Fibroblast of villous mesenchyme (primary cell): ENCODE data around the gene ACP2. TPM values are rescaled to one million over a fixed set of nuclear protein-coding genes. Genes with fewer than 3 reads are reported as not detected.

Experiments used
- DNase-seq: peaks from one replicate; pipeline ENCODE4 v3.0.0-alpha.2; 2010; ENCODE audit warnings: low read depth
- H3K4me3 ChIP-seq: 2 replicates; pipeline ENCODE4 v1.5.1; 2011; ENCODE audit warnings: low read depth, mild to moderate bottlenecking, low read length
- total RNA-seq: library from RNA; depleted of rRNA; stranded (reverse); fragments of >200 nt; gene quantifications from 2 replicates; pipeline ENCODE4 v1.2.3, GENCODE V29; 2012
- TF ChIP-seq, protein P1 (sequence below): IDR thresholded peaks from 2 replicates; pipeline ENCODE4 v1.5.1; 2012; ENCODE audit warnings: low read depth, mild to moderate bottlenecking, low read length; ENCODE audit not compliant: insufficient read depth

Gene ACP2, protein sequence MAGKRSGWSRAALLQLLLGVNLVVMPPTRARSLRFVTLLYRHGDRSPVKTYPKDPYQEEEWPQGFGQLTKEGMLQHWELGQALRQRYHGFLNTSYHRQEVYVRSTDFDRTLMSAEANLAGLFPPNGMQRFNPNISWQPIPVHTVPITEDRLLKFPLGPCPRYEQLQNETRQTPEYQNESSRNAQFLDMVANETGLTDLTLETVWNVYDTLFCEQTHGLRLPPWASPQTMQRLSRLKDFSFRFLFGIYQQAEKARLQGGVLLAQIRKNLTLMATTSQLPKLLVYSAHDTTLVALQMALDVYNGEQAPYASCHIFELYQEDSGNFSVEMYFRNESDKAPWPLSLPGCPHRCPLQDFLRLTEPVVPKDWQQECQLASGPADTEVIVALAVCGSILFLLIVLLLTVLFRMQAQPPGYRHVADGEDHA
- total RNA-seq: 35.4 and 39.0 TPM in 2 replicates

DNA sequence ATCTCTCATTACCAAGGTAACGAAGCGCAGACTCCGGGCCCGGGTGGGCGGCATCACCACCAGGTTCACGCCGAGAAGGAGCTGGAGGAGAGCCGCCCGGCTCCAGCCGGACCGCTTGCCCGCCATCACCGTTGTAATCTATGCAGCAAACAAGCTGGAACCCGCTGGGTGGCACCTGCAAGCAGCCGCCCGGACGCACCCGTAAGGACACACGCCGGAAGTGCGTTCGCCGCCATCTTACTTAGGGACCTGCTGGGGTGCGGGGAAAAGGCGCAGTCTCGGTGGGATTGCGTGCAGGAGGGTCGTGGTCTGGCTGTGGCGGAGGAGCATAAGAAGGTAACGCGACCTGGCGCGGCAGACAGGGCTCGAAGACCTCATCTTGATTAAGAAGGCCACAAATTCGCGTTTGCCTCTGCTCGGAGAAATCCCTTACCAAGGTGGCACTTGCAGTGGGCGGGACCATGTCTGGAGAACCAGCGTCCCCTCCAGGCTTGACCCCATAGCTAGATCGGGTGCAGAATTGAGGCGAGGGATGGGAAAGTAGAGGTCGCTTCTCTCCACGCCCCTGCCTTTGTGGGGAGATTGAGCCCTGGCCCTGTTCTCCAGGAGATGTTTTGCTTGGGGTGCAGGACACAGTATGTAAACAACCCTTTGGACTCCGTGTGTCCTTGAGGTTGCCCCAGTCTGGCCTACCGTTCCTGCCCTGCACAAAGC, at the start of gene ACP2:
Gene ACP2, minus strand, starts transcription at position 151 of the 714 bp plus-strand sequence. Its CDS starts 25 bp downstream, at position 126.
- peak within 1 kb of the TSS; percentile 98 for H3K4me3 ChIP-seq
- peak; percentile 90 for DNase-seq
- TF ChIP-seq, protein P1, sequence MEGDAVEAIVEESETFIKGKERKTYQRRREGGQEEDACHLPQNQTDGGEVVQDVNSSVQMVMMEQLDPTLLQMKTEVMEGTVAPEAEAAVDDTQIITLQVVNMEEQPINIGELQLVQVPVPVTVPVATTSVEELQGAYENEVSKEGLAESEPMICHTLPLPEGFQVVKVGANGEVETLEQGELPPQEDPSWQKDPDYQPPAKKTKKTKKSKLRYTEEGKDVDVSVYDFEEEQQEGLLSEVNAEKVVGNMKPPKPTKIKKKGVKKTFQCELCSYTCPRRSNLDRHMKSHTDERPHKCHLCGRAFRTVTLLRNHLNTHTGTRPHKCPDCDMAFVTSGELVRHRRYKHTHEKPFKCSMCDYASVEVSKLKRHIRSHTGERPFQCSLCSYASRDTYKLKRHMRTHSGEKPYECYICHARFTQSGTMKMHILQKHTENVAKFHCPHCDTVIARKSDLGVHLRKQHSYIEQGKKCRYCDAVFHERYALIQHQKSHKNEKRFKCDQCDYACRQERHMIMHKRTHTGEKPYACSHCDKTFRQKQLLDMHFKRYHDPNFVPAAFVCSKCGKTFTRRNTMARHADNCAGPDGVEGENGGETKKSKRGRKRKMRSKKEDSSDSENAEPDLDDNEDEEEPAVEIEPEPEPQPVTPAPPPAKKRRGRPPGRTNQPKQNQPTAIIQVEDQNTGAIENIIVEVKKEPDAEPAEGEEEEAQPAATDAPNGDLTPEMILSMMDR: peak; percentile 20

- H3K4me3 ChIP-seq: no peak overlapping the region
- TF ChIP-seq, protein P1: no peak
- DNase-seq: no peak
Observed at GRCh38 chr11:47296045-47296444, 47.4 kb upstream of the ACP2 start.

DNA sequence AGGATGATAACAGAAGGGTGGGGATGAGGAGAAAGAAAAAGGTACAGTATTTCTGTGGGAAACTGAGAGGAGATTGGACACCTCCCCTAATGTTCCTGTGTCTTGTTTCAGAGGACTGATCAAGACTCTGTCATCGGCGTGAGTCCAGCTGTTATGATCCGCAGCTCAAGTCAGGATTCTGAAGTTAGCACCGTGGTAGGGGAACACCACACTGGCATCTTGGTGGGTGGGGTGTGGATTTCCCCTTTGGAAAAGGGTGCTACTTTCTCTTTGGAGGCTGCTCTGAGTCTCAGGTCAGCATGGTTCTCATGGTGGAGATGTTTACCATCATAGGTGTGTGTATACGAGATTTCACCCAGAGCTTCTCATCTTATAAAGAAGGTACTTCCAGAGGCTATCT, 46.8 kb upstream of the ACP2 start:
- no peak for DNase-seq
- H3K4me3 ChIP-seq: no peak overlapping the region
- TF ChIP-seq, protein P1: no peak

DNA sequence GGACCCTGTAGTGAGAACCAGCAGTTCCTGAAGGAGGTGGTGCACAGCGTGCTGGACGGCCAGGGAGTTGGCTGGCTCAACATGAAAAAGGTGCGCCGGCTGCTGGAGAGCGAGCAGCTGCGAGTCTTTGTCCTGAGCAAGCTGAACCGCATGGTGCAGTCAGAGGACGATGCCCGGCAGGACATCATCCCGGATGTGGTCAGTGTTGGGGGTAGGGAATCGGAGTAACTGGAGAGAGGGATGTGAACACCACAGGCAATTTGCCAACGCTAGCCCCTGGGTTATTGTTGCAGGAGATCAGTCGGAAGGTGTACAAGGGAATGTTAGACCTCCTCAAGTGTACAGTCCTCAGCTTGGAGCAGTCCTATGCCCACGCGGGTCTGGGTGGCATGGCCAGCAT, 41.2 kb upstream of the ACP2 start:
- no peak for DNase-seq
- TF ChIP-seq, protein P1: no peak
- no peak overlapping the region for H3K4me3 ChIP-seq

DNA sequence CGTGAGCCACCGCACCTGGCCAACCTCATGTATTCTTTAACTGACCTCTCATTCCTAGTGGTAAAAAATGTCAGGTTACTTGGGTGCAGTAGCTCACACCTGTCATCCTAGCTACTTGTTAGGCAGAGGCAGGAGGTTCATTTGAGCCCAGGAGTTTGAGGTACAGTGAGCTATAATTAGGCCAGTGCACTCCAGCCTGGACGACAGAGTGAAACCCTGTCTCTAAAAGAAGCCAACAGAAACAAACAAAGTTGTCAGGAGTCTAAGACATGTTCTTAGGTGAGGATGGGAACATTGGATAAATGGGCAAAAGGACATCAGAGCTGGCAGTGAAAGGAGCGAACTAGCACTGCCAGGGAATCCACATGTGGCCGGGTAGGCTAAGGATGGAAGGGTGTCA, 39.5 kb upstream of the ACP2 start:
- TF ChIP-seq, protein P1: no peak
- no peak overlapping the region for H3K4me3 ChIP-seq
- DNase-seq: no peak

DNA sequence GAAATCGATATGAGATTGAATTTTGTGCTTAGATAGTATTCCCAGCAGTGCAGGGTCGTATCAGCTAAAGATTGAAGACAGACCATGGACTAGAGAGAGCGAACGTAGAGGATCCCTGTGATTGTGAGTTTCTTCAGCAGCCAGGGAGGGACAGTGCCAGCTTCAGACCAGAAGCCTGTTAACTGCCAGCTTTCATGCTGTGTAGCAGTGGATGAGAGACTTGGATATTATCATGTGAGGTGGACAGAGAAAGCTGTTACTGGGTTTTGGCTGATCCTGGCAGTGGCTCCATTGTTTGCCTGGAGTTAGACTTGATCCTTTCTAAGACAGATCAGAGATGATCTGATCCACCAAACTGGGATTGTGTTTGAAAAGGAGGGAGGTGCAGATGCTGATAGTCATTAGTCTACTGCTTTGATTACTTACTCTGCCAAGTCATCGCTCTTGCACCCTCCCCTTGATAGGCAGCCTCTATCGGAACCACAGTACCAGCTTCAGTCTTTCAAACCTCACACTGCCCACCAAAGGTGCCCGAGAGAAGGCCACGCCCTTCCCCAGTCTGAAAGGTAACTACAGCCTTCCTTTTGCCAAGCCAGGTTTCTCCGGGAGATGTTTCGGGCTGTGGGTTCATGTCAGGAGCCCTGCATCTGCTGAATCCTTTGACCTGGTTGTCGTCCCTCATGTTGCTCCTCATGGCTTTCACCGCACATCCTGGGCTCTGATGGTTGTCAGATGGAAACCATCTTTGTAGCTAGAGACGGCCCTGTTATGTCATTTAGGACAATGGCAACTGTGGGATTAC, 37.6 kb upstream of the ACP2 start:
- TF ChIP-seq, protein P1: no peak
- no peak overlapping the region for H3K4me3 ChIP-seq
- DNase-seq: no peak
